Stimulated activated CD4-positive, alpha-beta T cell treated with anti-CD3 and anti-CD28 coated beads, Interleukin-4, amount 100 ng/mL, for 48 hours (primary cell): ENCODE data around the gene BMP6.

Experiments
- DNase-seq, 2 donors: peaks; one replicate each; pipeline ENCODE4 v3.0.0-alpha.2; 2020; ENCODE audit warnings: low read depth in 2 of 2

BMP6 gene

GRCh38 chr6:7725849-7726415 lies at the start of gene BMP6:
Gene BMP6, plus strand, starts transcription at chr6:7726099. Its CDS starts 857 bp downstream, at chr6:7726956.
- DNase-seq: peak in 1 of 2 donors; percentile 49

GRCh38 chr6:7677229-7677628 lies 48.7 kb upstream of the BMP6 start:
- no peak for DNase-seq

DNA sequence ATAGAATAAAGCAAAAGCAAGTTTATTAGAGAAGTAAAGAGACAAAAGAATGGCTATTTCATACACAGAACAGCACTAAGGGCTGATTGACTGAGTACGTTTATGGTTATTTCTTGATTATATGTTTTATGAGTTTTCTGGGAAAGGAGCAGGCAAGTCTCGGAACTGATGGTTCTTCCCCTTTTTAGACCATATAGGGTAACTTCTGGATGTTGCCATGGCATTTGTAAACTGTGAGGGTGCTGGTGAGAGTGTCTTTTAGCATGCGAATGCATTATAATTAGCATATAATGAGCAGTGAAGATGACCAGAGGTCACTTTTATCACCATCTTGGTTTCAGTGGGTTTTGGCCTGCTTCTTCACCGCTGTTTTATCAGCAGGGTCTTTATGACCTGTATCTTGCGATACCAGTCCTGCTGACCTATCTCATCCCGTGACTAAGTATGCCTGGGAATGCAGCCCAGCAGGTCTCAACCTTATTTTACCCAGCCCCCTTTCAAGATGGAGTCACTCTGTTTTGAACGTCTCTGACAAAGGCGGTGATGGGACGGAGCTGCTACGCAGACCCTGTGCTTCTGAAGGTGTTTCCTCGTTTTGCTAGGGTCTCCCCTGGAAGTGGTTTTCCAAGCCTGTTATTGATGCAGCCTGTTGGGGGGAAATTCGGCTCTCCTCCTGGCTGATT lies 45.4 kb upstream of the BMP6 start:
- DNase-seq: no peak

GRCh38 chr6:7681449-7681848 lies 44.5 kb upstream of the BMP6 start:
- DNase-seq: no peak

GRCh38 chr6:7684076-7684475 lies 41.8 kb upstream of the BMP6 start:
- no peak for DNase-seq

- DNase-seq: no peak
These were observed 41.1 kb upstream of the BMP6 start for GRCh38 chr6:7684843-7685242.

DNA sequence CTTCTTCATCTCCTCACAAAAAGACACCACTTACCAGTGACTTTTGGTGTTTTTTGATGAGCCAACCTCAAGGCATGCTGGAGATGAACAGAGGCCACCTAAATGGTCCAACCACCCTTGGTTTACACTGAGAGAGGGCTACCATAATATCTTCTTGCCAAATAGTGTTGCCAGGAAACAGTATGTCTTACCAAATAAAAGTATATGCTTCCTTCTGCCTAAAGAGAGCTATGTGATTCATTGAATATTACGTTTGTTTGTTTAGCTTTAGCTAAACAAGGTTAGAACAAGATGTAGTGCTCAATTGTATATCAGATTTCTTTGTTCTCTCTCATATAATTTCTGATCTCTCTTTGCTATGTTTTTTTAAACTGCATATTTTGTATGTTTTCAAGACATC lies 40.6 kb upstream of the BMP6 start:
- no peak for DNase-seq

DNA sequence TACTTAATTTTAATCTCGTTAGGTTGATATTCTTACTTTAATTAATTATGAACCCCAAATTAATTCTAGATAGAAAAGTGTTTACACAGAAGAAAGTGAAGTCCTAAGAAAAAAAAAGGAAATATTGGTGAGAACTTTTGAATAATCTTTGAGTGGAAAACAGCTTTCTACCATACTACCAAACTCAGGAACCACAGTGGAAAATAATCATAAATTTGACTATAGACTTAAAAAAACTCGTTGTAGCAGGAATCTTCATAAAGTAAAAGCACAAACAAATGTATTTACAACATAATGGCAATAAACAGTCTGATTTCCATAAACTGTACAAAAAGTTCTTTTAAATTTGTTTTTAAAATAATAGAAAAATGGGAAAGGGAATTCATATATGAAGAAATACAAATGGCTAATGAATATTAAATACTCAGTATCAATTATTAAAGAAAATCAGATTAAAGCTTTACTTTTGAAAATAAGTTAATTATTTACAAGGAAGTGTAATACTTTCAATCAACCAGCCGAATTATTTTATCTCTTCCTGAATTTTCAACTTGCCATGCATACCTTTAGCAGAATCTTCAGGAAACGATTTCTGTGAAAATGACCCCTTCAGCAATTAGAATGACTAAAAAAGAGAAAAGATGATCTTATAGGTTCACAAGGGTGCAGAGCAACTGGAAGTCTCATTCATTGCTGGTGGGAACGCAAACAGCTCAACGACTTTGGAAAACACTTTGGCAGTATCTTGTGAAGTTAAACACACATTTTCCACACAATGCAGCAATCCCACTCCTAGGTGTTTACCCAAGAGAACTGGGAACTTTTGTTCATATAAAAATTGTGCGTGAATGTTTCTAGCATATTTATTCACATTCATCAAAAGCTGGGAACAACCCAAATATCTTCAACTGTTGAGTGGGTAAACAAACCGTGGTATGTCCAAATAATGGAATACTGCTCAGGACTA lies 38.5 kb upstream of the BMP6 start:
- no peak for DNase-seq

DNA sequence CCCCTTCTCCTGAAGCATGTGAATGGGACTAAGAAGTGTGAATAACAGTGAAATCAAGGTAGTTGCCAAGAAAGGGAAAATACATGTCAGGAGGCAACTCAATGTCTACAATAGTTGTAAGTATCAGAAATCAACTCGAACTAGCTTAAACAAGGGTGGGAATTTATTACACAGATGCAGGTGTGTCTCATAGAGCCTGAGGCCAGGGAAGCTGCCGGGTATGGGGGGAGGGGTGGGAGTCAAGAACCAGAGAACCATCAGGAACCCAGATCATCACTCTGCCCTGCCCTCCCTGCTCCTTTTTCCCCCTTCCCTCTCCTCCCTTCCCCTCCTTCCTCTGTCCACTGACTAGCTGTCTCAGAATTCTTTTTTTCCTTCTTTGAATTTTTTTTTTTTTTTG lies 34.9 kb upstream of the BMP6 start:
- DNase-seq: no peak

- no peak for DNase-seq
These were observed 34.0 kb upstream of the BMP6 start for GRCh38 chr6:7691675-7692452.

- no peak for DNase-seq
These were observed 33.5 kb upstream of the BMP6 start for GRCh38 chr6:7692453-7692784.

DNA sequence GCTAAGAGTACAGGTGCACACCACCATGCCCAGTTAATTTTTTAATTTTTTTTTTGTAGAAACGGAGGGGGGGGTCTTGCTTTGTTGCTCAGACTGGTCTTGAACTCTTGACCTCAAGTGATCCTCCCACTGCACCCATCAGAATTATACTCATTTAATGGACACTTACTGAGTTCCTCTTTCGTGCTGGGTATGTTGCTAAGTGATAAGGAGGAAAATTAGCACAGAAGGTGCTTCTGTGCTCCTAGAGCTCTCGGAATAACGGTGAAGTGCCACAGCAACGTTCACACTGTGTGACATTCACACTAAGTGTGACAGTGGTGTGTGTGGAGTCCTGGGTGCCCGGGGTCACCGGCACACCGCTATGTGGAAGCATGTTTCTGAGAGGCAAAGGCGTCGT lies 32.1 kb upstream of the BMP6 start:
- DNase-seq: no peak

DNA sequence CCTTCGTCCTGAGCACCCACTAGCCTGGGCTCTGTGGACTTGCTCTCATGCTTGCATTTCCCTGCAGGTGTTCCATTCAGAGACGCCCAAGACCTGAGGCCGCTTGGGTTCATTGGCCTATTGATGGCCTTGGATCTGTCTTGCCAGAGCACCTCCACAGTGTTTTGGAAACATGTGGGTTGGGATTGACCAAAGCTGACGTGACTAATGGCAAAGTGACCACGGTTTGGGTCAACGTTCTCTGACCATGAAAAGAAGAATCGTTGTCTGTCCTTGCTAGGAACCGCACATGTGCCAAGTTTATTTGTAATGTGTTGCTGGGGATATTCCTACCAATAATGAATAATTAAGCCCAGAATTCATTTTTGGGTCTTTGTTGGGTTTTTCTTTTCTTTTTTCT lies 29.8 kb upstream of the BMP6 start:
- no peak for DNase-seq

GRCh38 chr6:7697432-7697819 lies 28.5 kb upstream of the BMP6 start:
- DNase-seq: no peak

- no peak for DNase-seq
These were observed 27.9 kb upstream of the BMP6 start for GRCh38 chr6:7697820-7698623.

GRCh38 chr6:7701212-7701834 lies 24.6 kb upstream of the BMP6 start:
- DNase-seq: no peak

GRCh38 chr6:7703148-7703680 lies 22.7 kb upstream of the BMP6 start:
- DNase-seq: no peak

DNA sequence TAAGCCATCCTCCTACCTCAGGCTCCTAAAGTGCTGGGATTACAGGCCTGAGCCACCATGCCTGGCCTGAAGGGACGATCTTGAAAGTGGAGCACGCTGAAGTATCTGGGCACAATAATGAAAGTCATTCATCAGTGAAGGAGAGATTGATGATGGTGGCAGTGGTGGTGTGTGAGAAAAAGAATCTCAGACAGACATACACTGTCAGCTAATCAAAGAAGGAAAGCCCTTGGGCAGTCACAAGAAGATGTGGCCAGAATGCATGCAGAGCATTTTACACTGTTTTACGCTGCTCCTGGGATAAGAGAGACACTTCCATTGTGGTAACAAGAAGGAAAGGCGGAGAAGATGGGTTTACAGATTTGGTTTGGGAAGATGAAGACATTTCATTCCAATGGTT lies 20.4 kb upstream of the BMP6 start:
- DNase-seq: no peak

GRCh38 chr6:7706269-7706668 lies 19.6 kb upstream of the BMP6 start:
- DNase-seq: no peak

DNA sequence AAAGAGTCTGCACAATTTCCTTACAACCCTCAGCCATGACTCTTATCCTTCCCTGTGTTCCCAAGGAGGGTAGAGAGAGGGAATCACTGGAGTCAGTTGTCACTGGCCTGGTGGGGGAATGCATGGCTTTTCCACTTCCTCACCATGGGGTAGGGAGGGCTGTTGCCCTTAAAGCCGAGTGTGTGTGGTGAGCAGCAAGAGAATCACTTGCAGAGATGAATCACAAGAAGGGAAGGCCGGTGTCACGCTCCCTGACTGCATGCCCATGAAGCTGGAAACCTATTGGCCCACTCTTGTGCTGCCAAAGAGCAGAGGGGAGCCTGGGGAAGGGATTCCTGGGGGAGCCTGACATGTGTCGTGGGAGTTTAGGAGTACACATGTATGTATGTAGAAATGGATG lies 18.1 kb upstream of the BMP6 start:
- no peak for DNase-seq
